ENCODE data around the gene OVCH2. TPM values are rescaled to one million over a fixed set of nuclear protein-coding genes. Genes with fewer than 3 reads are reported as not detected.

OVCH2 gene
- polyA plus RNA-seq, 1 donor from 2014 or later = not detected

GRCh38 chr11:7714786-7715185 lies 8.5 kb upstream of the OVCH2 start:
- TF ChIP-seq RAD21 (conservative IDR thresholded peaks at IDR 0.05) (no peak), TAF1 (IDR thresholded peaks at IDR 0.05; ENCODE audit: low read depth) (no peak), EZH2 (IDR thresholded peaks at IDR 0.05; ENCODE audit: borderline replicate concordance, insufficient read depth, low read length, poor library complexity, severe bottlenecking) (no peak), EP300 (conservative IDR thresholded peaks at IDR 0.05; ENCODE audit: poor library complexity, severe bottlenecking) (no peak), SMC3 (conservative IDR thresholded peaks at IDR 0.05; ENCODE audit: poor library complexity) (no peak), CTCF (IDR thresholded peaks at IDR 0.05; ENCODE audit: poor library complexity, severe bottlenecking) (no peak), POLR2AphosphoS5 (IDR thresholded peaks at IDR 0.05) (no peak), MXI1 (conservative IDR thresholded peaks at IDR 0.05; ENCODE audit: poor library complexity, severe bottlenecking) (no peak)
- TF ChIP-seq, protein P1, sequence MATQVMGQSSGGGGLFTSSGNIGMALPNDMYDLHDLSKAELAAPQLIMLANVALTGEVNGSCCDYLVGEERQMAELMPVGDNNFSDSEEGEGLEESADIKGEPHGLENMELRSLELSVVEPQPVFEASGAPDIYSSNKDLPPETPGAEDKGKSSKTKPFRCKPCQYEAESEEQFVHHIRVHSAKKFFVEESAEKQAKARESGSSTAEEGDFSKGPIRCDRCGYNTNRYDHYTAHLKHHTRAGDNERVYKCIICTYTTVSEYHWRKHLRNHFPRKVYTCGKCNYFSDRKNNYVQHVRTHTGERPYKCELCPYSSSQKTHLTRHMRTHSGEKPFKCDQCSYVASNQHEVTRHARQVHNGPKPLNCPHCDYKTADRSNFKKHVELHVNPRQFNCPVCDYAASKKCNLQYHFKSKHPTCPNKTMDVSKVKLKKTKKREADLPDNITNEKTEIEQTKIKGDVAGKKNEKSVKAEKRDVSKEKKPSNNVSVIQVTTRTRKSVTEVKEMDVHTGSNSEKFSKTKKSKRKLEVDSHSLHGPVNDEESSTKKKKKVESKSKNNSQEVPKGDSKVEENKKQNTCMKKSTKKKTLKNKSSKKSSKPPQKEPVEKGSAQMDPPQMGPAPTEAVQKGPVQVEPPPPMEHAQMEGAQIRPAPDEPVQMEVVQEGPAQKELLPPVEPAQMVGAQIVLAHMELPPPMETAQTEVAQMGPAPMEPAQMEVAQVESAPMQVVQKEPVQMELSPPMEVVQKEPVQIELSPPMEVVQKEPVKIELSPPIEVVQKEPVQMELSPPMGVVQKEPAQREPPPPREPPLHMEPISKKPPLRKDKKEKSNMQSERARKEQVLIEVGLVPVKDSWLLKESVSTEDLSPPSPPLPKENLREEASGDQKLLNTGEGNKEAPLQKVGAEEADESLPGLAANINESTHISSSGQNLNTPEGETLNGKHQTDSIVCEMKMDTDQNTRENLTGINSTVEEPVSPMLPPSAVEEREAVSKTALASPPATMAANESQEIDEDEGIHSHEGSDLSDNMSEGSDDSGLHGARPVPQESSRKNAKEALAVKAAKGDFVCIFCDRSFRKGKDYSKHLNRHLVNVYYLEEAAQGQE (IDR thresholded peaks at IDR 0.05; ENCODE audit: borderline replicate concordance) = no peak
- no peak overlapping the region for H3K9ac ChIP-seq (ENCODE audit: low read length)
- no peaks in the 10 kb centered on the region for H3K9me2 ChIP-seq (ENCODE audit: insufficient read depth, low read length)

DNA sequence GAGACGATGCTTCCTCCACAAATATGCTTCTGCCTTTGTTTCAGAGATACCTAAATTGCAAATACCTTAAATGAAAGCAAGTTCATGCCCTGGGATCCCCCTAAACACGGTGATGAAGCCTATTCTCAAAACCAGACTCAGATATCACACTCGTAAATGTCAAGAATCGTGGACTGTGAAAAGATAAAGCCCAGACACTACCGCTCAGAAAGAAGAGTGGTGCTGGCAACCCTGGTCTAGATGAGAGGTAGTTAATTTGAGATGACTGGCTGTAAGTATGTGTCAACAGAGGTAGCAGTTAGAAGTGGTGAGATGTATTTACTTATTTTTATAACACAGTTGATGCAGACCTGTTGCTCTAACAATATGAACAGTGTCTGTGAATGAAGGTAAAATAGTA lies 2.5 kb downstream of the OVCH2 start:
- no peak overlapping the region for H3K4me3 ChIP-seq (ENCODE audit: low read length)
- TF ChIP-seq, protein P1 (IDR thresholded peaks at IDR 0.05; ENCODE audit: borderline replicate concordance) = no peak
- H3K9ac ChIP-seq (ENCODE audit: low read length) = no peak overlapping the region
- no peaks in the 10 kb centered on the region for H3F3A ChIP-seq (ENCODE audit: insufficient read depth, low read length, poor library complexity, severe bottlenecking)
- no peak overlapping the region for H3K27ac ChIP-seq (ENCODE audit: low read length)
- H4K20me1 ChIP-seq (ENCODE audit: insufficient read depth) = peaks cover 4% of the 10 kb centered on the region
- no peaks in the 10 kb centered on the region for H3K27me3 ChIP-seq (ENCODE audit: insufficient read depth, low read depth, low read length)
- H3K79me2 ChIP-seq (replicated peaks; ENCODE audit: insufficient read depth, low read length) = no peaks in the 10 kb centered on the region
- H3K9me3 ChIP-seq (ENCODE audit: low read length) = no peaks in the 10 kb centered on the region
- H2AFZ ChIP-seq (ENCODE audit: low read depth, low read length) = no peak overlapping the region
- H3K36me3 ChIP-seq (ENCODE audit: insufficient read depth, low read length) = no peaks in the 10 kb centered on the region
- H3K4me2 ChIP-seq (ENCODE audit: low read length) = no peak overlapping the region
- no peaks in the 10 kb centered on the region for H3K9me2 ChIP-seq (ENCODE audit: insufficient read depth, low read length)

More at GRCh38 chr11:7714786-7715185, 8.5 kb upstream of the OVCH2 start:
- H3F3A ChIP-seq (ENCODE audit: insufficient read depth, low read length, poor library complexity, severe bottlenecking) = no peaks in the 10 kb centered on the region
- H3K4me2 ChIP-seq (ENCODE audit: low read length) = no peak overlapping the region
- H2AFZ ChIP-seq (ENCODE audit: low read depth, low read length) = no peak overlapping the region
- no peaks in the 10 kb centered on the region for H3K79me2 ChIP-seq (replicated peaks; ENCODE audit: insufficient read depth, low read length)
- no peak overlapping the region for H3K4me3 ChIP-seq (ENCODE audit: low read length)
- no peak overlapping the region for H3K27ac ChIP-seq (ENCODE audit: low read length)
- no peaks in the 10 kb centered on the region for H3K27me3 ChIP-seq (ENCODE audit: insufficient read depth, low read depth, low read length)
- H3K36me3 ChIP-seq (ENCODE audit: insufficient read depth, low read length) = no peaks in the 10 kb centered on the region
- no peaks in the 10 kb centered on the region for H3K9me3 ChIP-seq (ENCODE audit: low read length)
- H4K20me1 ChIP-seq (ENCODE audit: insufficient read depth) = no peaks in the 10 kb centered on the region
